Activated T-cell treated with anti-CD3 and anti-CD28 coated beads, Interleukin-2, amount 50 U/mL, for 24 hours (primary cell): ENCODE measurements around the gene C3orf18.

Source experiments
- DNase-seq: peaks from one replicate; pipeline ENCODE4 v3.0.0-alpha.2; 2020
- H3K27ac Mint-ChIP-seq: 2 replicates; pipeline ENCODE4 v1.8.0; 2020; ENCODE audit warnings: mild to moderate bottlenecking, mixed read lengths
- H3K27me3 Mint-ChIP-seq: 2 replicates; pipeline ENCODE4 v1.8.0; 2020; ENCODE audit warnings: mixed read lengths
- H3K36me3 Mint-ChIP-seq: 2 replicates; pipeline ENCODE4 v1.8.0; 2020; ENCODE audit warnings: low read depth, mixed read lengths
- H3K4me1 Mint-ChIP-seq: 2 replicates; pipeline ENCODE4 v1.8.0; 2020; ENCODE audit warnings: low read depth, mixed read lengths
- H3K4me3 Mint-ChIP-seq: 2 replicates; pipeline ENCODE4 v1.8.0; 2020; ENCODE audit warnings: mild to moderate bottlenecking, moderate library complexity, mixed read lengths
- H3K9me3 Mint-ChIP-seq: 2 replicates; pipeline ENCODE4 v1.8.0; 2020; ENCODE audit warnings: mixed read lengths

Gene C3orf18

DNA sequence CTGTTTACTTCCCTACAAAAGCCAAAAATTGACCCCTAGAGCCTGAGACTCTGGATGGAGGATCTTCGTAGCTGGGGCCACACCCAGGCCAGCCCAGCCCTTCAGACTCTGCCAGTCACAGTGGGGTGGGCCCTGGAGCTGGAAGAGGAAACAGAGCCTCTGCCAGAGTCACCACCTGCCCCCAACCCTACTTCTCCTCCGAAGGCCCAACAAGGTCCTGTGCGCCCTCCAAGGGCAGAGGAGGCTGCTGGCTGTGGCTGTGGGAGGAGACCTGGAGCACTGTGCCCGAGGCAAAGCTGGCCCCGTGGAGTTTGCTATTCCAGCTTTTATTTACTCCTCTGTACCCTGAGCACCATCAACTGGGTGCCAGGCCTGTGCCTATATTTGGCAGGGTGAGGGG is 25.0 kb upstream of the C3orf18 start:
- Mint-ChIP-seq H3K4me1 (peaks cover 84% of the 10 kb centered on the region), H3K27me3 (no peaks in the 10 kb centered on the region), H3K9me3 (no peaks in the 10 kb centered on the region), H3K36me3 (peaks cover 50% of the 10 kb centered on the region), H3K4me3 (peak overlapping the region; percentile 39), H3K27ac (peak overlapping the region; percentile 99)
- DNase-seq = peak; percentile 61

DNA sequence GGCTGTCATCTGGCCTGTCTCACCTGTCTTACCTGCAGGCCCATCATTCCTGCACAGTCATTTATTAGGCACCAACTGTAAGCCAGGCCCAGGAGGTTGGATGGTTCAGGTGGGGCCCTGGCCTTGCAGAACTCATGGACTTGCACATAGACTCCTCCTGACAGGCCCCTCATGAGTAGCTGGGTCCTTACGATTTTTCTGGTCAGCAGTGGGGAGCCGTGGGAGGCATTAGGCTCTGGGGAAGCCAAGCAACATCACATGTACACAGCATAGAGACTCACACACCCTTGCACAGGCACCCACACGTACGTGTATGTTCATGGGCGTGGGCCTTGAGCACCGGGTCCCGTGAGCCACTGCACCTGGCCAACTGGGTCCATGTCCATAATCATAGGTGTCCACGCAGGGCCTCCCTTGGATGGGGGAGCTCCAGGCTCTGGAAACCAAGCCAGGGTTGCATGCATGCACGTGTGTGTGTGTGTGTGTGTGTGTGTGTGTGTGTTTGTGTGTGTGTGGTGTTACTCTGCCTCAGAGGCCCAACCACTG is 23.7 kb upstream of the C3orf18 start:
- no peaks in the 10 kb centered on the region for H3K27me3 Mint-ChIP-seq
- no peaks in the 10 kb centered on the region for H3K9me3 Mint-ChIP-seq
- H3K36me3 Mint-ChIP-seq = peaks cover 59% of the 10 kb centered on the region
- peaks cover 95% of the 10 kb centered on the region for H3K4me1 Mint-ChIP-seq
- peak overlapping the region; percentile 99 for H3K27ac Mint-ChIP-seq
- H3K4me3 Mint-ChIP-seq = peak overlapping the region; percentile 60
- DNase-seq = peak; percentile 83

DNA sequence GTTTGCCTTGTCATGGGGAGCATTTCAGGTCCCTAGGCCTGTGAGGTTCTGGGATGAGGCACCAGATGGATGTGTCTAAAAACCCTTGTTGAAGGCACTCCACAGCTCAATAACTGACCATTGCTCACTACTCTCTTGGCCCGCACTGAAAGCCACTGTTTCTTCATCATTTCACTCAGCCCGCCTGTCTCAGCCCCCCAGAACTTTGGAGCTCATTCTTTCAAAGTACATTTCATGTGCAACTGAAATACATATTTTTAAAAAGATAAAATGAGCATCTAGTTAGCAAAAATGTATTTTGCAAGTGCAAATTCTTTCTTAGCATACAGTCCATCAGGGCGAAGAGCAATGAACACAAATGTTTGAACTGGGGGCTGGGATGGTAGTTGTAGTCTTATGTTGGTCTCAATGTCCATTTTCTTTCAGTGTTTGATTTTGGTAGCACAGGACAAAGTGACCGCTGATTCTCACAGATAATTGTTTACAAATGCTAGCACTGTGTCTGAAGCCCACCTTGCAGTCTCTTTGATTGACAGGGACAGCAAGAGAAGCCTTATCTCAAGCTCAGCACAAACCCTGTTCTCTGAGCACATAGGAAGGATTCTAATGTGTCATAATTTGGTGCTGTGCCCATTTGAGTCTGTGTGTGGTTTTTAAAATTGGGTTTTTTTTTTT is 21.3 kb upstream of the C3orf18 start:
- H3K36me3 Mint-ChIP-seq = peaks cover 62% of the 10 kb centered on the region
- no peak for DNase-seq
- peaks cover 98% of the 10 kb centered on the region for H3K4me1 Mint-ChIP-seq
- H3K27me3 Mint-ChIP-seq = no peaks in the 10 kb centered on the region
- H3K4me3 Mint-ChIP-seq = peak overlapping the region; percentile 40
- H3K27ac Mint-ChIP-seq = peak overlapping the region; percentile 99
- no peaks in the 10 kb centered on the region for H3K9me3 Mint-ChIP-seq

DNA sequence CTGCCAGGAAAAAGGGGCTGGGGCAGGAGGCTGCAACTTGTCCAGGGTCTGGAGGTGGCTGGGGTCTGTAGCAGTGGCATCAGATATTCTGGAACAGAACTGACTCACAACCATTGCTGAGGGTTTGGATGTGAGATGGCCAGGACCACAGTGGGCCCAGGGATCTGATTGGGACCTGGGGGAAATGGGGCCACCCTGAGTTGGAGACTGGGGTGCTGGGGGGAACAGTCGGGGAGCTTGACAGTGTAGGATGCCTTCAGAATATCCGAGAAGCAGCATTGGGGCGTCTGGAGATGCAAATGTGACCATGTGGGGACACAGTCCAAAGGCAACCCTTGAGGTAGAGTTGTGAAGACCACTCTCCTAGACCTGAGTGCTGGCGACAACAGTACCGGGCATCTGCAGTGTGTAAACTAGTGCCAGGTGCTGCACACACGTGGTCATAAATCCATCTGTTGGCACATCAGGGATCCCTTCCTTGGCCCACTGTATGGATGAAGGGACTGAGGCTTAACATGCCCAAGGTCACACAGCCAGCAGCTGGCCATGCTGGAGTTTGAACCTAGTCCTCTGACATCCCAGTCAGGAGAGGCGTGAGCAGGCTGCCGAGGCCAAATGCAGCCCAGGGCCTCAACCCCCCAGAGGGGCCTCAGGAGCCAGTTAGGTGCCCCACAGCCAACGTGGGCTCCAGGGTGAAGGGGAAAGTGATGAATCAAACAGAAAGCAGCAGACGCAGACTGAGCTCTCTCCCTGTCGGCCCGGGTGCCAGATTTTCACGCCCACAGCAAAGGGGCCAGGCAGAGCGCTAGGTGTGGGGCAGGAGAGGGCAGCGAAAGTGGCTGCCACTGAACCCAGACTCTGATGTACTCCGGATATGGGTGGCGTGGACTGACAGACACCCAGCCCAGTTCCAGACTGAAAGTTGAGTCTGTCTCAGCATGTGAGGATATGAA is 20.5 kb upstream of the C3orf18 start:
- Mint-ChIP-seq H3K27me3 (no peaks in the 10 kb centered on the region), H3K9me3 (no peaks in the 10 kb centered on the region), H3K27ac (peak overlapping the region; percentile 99), H3K4me3 (peak overlapping the region; percentile 40), H3K4me1 (peaks cover 98% of the 10 kb centered on the region), H3K36me3 (peaks cover 63% of the 10 kb centered on the region)
- peak; percentile 89 for DNase-seq

DNA sequence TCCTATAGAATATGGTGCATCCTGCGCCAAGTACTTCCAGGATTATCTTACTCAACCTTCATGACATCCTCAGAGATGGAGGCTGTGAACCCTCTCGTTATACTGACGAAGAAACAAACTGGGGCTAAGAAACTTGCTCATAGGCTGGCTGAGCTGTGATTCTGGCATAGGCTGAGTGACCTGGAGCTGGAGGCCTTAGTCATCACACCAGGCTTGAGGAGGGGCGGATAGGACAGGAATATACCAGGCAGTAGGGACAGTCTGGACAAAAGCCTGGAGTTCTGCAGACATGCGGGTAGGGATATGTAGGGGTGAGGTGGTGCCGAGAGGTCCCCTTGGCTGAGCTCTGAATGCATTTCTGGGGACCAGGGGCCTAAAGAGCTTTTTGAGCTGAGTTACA is 19.8 kb upstream of the C3orf18 start:
- peaks cover 67% of the 10 kb centered on the region for H3K36me3 Mint-ChIP-seq
- no peaks in the 10 kb centered on the region for H3K9me3 Mint-ChIP-seq
- DNase-seq = no peak
- peaks cover 96% of the 10 kb centered on the region for H3K4me1 Mint-ChIP-seq
- peak overlapping the region; percentile 99 for H3K27ac Mint-ChIP-seq
- H3K4me3 Mint-ChIP-seq = peak overlapping the region; percentile 37
- no peaks in the 10 kb centered on the region for H3K27me3 Mint-ChIP-seq

DNA sequence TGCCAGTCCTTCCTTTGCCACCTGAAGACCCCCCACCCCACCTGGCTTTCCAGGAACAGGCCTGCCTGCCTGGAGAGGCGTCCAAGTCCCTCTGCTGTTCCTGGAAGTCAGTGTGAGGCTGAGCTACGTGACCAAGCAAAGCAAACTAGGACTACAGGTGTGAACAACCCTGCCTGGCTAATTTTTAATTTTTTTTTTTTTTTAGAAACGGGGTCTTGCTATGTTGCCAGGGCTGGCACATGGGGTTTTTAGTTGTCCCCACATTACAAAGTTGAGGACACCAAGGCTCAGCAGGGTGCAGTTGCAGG is 19.2 kb upstream of the C3orf18 start:
- DNase-seq = no peak
- Mint-ChIP-seq H3K4me3 (no peak overlapping the region), H3K9me3 (no peaks in the 10 kb centered on the region), H3K36me3 (peaks cover 73% of the 10 kb centered on the region), H3K27ac (peak overlapping the region; percentile 99), H3K27me3 (no peaks in the 10 kb centered on the region), H3K4me1 (peaks cover 91% of the 10 kb centered on the region)

DNA sequence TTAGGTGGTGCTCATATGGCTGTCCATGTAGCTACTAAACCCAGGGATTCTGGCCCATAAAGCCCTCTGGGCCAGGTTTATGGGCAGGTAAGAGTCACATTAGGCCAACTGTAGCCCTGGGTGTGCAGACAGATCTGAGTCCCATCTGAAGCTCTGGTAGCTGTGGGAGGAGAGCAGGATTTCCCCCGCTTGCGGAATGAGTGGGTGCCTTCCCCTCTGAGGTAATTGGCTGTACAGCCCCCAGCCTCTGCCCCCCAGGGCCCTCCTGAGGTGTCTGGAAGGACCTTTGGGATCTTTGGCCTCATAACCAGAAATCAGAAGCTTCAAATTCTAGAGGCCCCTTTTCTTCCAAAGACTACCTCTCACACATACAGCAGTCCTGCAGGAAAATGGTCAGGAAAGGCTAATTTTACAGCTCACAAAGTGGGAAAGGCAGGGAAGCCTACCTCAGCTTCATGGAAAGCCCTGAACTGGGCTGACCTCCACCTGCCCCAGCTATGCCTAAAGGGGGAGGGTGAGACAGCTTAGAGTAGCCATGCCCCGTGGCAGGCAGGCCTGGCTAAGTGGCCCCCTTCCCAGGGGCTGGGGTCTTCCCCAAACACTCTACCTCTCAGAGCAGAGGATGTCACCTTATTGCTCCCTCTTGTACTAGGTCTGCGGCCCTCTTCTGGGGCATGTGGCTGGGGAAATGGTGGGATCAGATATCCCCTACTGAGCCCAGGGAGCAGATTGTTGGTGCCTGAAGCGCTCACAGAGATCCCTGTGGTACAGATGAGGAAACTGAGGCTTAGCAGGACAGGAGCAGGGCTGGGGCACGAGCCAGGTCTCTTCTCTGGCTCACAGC is 18.6 kb upstream of the C3orf18 start:
- DNase-seq = peak; percentile 62
- Mint-ChIP-seq H3K27ac (peak overlapping the region; percentile 99), H3K4me3 (peak overlapping the region; percentile 12), H3K36me3 (peaks cover 79% of the 10 kb centered on the region), H3K27me3 (no peaks in the 10 kb centered on the region), H3K4me1 (peaks cover 89% of the 10 kb centered on the region), H3K9me3 (no peaks in the 10 kb centered on the region)

DNA sequence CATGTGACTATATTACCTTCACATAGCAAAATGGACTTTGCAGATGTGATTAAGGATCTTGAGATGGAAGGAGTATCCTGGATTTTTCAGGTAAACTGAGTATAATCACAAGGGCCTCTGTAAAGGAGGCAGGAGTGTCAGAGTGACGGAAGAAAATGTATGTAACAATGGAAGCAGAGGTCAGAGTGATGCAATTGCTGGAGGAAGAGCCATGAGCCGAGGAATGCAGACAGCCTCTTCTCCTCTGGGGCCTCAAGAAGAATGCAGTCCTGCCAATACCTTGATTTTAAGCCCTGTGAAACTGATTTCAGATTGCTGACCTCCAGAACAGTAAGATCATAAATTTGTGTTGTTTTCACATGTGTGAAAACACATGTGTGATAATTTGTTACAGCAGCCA is 16.8 kb upstream of the C3orf18 start:
- peaks cover 87% of the 10 kb centered on the region for H3K4me1 Mint-ChIP-seq
- H3K4me3 Mint-ChIP-seq = no peak overlapping the region

DNA sequence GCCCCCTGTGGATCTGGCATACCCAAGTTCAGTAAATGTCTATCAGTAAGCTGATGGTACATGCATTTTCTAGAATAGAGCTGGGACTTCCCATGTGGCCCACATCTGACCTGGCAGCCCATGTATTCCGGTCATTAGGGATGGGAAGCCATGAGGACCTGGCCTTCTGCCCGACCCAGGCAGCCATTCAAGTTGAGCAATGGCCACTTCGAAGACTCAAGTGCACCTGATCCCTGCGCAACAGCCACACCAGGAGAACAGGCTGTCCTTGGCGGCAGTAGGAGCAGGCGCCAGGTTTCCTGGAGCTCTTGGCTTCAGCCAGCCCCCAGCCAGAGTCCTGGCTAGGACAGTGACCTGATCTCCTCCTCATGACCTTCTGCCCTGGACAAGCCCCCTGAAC is 16.4 kb upstream of the C3orf18 start:
- H3K36me3 Mint-ChIP-seq = peaks cover 97% of the 10 kb centered on the region
- peaks cover 87% of the 10 kb centered on the region for H3K4me1 Mint-ChIP-seq
- no peak overlapping the region for H3K4me3 Mint-ChIP-seq
- no peaks in the 10 kb centered on the region for H3K9me3 Mint-ChIP-seq
- peak overlapping the region; percentile 99 for H3K27ac Mint-ChIP-seq
- no peaks in the 10 kb centered on the region for H3K27me3 Mint-ChIP-seq
- no peak for DNase-seq

More for the DNA sequence above, 16.8 kb upstream of the C3orf18 start:
- Mint-ChIP-seq H3K27ac (peak overlapping the region; percentile 99), H3K9me3 (no peaks in the 10 kb centered on the region), H3K36me3 (peaks cover 94% of the 10 kb centered on the region), H3K27me3 (no peaks in the 10 kb centered on the region)
- no peak for DNase-seq

DNA sequence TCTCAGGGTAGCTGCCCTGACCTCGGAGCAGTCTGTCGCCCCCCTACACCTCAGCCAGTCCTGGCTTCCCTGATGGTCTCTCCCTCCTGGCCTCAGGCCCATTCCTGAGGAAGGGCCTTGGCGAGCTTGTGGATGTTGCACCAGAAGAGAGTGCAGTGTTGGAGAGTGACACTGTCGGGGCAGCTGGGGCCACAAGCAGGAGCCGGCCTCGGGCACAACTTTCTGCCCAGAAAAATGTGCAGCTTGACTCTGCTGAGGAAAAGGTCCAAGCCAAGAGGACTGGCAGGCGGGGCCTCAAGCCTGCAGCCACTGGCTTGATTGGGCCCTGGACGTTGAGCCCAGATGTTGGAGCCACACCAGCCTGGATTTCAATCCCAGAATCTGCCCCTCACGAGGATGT is 14.5 kb upstream of the C3orf18 start:
- Mint-ChIP-seq H3K4me1 (peaks cover 76% of the 10 kb centered on the region), H3K9me3 (no peaks in the 10 kb centered on the region), H3K36me3 (peaks cover 99% of the 10 kb centered on the region), H3K27me3 (no peaks in the 10 kb centered on the region), H3K27ac (peak overlapping the region; percentile 57), H3K4me3 (no peak overlapping the region)
- DNase-seq = no peak

DNA sequence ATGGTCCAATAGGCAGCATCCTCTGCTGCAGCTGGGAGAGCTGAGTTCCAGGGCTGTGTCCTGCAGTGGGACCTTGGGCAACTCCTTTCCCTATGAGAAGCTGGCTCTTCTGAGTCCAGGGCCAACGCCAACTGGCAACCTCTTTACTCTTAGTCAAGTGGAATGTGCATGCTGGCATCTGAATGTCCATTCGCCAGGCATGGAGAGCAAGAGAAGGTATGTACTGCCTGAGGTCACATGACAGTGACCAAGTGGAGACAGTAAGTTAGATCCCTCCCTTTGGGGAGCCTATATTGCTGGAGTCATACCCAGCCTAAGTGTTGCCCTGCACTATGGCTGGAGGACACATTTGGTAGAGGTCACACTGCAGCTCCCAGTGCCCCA is 13.9 kb upstream of the C3orf18 start:
- H3K36me3 Mint-ChIP-seq = peaks cover 99% of the 10 kb centered on the region
- no peak overlapping the region for H3K4me3 Mint-ChIP-seq
- no peaks in the 10 kb centered on the region for H3K9me3 Mint-ChIP-seq
- H3K27me3 Mint-ChIP-seq = no peaks in the 10 kb centered on the region
- no peak for DNase-seq
- H3K27ac Mint-ChIP-seq = no peak overlapping the region
- peaks cover 73% of the 10 kb centered on the region for H3K4me1 Mint-ChIP-seq

DNA sequence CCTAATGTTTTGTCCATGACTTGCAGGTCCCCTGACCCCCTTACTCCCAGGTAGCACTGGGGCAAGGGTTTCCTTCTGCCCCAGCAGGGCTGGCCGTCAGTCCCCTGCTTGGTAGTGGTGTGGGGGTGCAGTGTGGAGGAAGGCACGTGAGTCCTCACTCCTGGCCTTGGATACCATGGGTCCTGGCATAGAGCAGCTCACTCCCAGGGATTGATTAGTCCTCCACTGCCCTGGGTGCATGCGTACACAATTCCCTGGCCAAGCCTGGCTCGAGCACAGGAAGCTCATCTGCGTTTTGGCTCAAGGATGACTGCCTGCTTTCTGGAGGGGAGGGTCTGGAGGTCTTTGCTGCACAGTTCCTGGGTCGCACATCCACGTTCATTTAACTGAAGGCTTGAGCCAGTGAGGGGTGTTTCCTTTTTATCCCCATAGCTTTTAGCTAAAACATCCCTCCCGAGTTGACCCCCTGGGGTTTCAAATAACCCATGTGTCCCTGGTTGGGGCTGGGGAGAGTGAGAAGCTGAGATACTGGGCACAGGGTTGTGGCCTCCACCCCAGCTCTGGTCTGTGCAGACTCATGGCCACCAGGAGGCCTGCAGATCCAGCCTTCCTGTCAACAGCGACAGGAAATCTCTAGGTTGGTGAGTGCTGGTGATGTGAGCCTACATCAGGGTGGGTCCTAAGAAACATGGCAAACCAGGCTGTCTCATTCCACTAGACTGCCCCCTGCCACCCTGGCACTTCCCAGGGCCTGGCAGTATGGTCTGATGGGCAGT is 13.3 kb upstream of the C3orf18 start:
- Mint-ChIP-seq H3K27ac (peak overlapping the region; percentile 40), H3K36me3 (peaks cover 100% of the 10 kb centered on the region), H3K4me3 (no peak overlapping the region), H3K4me1 (peaks cover 73% of the 10 kb centered on the region), H3K9me3 (no peaks in the 10 kb centered on the region), H3K27me3 (no peaks in the 10 kb centered on the region)
- no peak for DNase-seq

DNA sequence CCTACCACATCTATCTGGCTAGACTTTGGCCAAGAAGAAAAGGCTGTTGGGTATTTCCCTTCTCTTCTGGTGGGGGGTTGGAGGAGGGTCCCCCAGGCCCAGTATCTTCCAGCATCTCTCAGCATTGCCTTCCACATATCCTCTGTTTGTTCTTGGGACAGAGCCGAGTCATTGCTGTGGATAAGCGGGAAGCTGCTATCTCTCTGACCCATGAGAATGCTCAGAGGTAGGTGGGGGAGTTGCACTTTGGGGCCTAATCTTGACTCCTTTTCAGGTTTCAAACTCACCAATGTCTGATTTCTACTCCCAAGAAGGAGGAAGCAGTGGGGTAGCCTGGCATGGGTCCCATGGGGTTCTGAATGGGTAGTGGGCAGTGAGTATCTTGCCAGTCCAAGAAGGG is 9.8 kb upstream of the C3orf18 start:
- H3K27me3 Mint-ChIP-seq = no peaks in the 10 kb centered on the region
- H3K27ac Mint-ChIP-seq = peak overlapping the region; percentile 65
- DNase-seq = no peak
- H3K4me3 Mint-ChIP-seq = no peak overlapping the region
- peaks cover 98% of the 10 kb centered on the region for H3K36me3 Mint-ChIP-seq
- peaks cover 74% of the 10 kb centered on the region for H3K4me1 Mint-ChIP-seq
- no peaks in the 10 kb centered on the region for H3K9me3 Mint-ChIP-seq

DNA sequence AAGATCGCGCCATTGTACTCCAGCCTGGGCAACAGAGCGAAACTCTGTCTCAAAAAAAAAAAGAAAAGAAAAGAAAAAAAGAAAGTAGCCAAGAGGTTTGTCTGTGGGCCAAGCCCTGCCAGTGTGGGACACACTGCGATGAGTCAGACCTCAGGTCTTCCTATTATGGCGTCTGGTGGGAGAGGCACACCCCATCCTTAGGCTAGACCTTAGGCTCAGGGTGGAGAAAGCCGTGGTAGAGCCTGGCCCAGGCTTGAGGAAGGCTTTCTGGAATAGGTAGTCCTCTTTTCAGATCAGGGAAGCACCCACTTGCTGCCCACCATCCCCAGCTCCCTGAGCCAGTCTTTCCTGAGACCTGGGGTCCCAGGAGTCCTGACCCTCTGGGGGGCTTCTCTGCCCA is 7.8 kb upstream of the C3orf18 start:
- DNase-seq = no peak
- Mint-ChIP-seq H3K4me3 (no peak overlapping the region), H3K36me3 (peaks cover 98% of the 10 kb centered on the region), H3K27me3 (no peaks in the 10 kb centered on the region), H3K27ac (peak overlapping the region; percentile 97), H3K4me1 (peaks cover 82% of the 10 kb centered on the region), H3K9me3 (no peaks in the 10 kb centered on the region)
